Endothelial cell (in vitro differentiated cells): ENCODE results near the gene DHRS3. TPM values are rescaled to one million over a fixed set of nuclear protein-coding genes. Genes with fewer than 3 reads are reported as not detected.
A peak's percentile ranks its signal among the peaks of the same experiment; 100 is the strongest.

Source experiments
- DNase-seq: peaks from one replicate; pipeline ENCODE4 v3.0.0; 2021; ENCODE audit warnings: low spot score
- H3K27ac Mint-ChIP-seq: one replicate; pipeline ENCODE4 v1.8.0; 2021; ENCODE audit warnings: mixed read lengths, inconsistent platforms; ENCODE audit not compliant: unreplicated experiment
- H3K27me3 Mint-ChIP-seq: one replicate; pipeline ENCODE4 v1.8.0; 2021; ENCODE audit warnings: mild to moderate bottlenecking, moderate library complexity, mixed read lengths, inconsistent platforms; ENCODE audit not compliant: unreplicated experiment
- H3K36me3 Mint-ChIP-seq: one replicate; pipeline ENCODE4 v1.8.0; 2021; ENCODE audit warnings: mild to moderate bottlenecking, low read depth, mixed read lengths, inconsistent platforms; ENCODE audit not compliant: unreplicated experiment
- H3K4me1 Mint-ChIP-seq: one replicate; pipeline ENCODE4 v1.8.0; 2021; ENCODE audit warnings: mild to moderate bottlenecking, mixed read lengths, inconsistent platforms; ENCODE audit not compliant: unreplicated experiment
- H3K4me3 Mint-ChIP-seq: one replicate; pipeline ENCODE4 v1.8.0; 2021; ENCODE audit warnings: mild to moderate bottlenecking, mixed read lengths, inconsistent platforms; ENCODE audit not compliant: unreplicated experiment
- H3K9me3 Mint-ChIP-seq: one replicate; pipeline ENCODE4 v1.8.0; 2021; ENCODE audit warnings: mixed read lengths, inconsistent platforms; ENCODE audit not compliant: unreplicated experiment
- CTCF ChIP-seq: fragments of 200-600 bp; sonication (generic); IDR thresholded peaks from one replicate; pipeline ENCODE4 v1.5.0; 2021; ENCODE audit warnings: antibody characterized with exemption; ENCODE audit not compliant: unreplicated experiment
- long read RNA-seq: library from polyadenylated mRNA; unstranded; transcript quantifications from one replicate; pipeline ENCODE4 v2.0.0, GENCODE V29; 2020; ENCODE audit not compliant: unreplicated experiment
- total RNA-seq: library from RNA; stranded (reverse); fragmentation: NEBNext Ultra II Directional; extraction: Animal tissue kit (Norgen Biotek cat#: 25700); gene quantifications from one replicate; pipeline ENCODE4 v1.2.1, GENCODE V29; 2021; ENCODE audit not compliant: unreplicated experiment

DHRS3 gene, protein sequence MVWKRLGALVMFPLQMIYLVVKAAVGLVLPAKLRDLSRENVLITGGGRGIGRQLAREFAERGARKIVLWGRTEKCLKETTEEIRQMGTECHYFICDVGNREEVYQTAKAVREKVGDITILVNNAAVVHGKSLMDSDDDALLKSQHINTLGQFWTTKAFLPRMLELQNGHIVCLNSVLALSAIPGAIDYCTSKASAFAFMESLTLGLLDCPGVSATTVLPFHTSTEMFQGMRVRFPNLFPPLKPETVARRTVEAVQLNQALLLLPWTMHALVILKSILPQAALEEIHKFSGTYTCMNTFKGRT
- total RNA-seq: 5.7 TPM
- long read RNA-seq, partial matches to known transcripts: 0 of 4 reads
- long read RNA-seq, other reads (novel, unspliced or antisense): 0 of 4 reads

- Mint-ChIP-seq H3K4me1 (peaks cover 29% of the 10 kb centered on the region), H3K27me3 (peaks cover 11% of the 10 kb centered on the region), H3K27ac (peak within 1 kb of the TSS; percentile 72), H3K36me3 (no peaks in the 10 kb centered on the region), H3K9me3 (no peaks in the 10 kb centered on the region), H3K4me3 (peak within 1 kb of the TSS; percentile 93)
- peak; percentile 74 for DNase-seq
- TF ChIP-seq CTCF: no peak
These were observed at the start of gene DHRS3 for GRCh38 chr1:12617901-12618660. Gene DHRS3 (minus strand): TSS chr1:12618210. CDS start chr1:12617348, 862 bp downstream.

DNA sequence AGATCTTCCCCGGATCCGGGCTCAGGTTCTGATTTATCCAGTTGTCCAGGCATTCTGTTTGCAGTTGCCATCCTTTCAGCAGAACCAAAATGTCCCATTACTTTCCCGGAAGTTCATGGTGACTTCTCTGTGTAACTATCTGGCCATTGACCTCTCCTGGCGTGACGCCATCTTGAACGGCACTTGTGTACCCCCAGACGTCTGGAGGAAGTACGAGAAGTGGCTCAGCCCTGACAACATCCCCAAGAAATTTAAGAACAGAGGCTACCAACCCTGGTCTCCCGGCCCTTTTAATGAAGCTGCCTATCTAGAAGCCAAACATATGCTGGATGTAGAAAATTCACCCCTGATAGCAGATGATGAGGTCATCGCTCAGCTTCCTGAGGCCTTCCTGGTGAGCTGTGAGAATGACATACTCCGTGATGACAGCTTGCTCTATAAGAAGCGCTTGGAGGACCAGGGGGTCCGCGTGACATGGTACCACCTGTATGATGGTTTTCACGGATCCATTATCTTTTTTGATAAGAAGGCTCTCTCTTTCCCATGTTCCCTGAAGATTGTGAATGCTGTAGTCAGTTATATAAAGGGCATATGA is 48.2 kb upstream of the DHRS3 start:
- no peaks in the 10 kb centered on the region for H3K4me1 Mint-ChIP-seq
- TF ChIP-seq CTCF: no peak
- no peak for DNase-seq
- no peak overlapping the region for H3K4me3 Mint-ChIP-seq
- H3K27me3 Mint-ChIP-seq: no peaks in the 10 kb centered on the region
- H3K36me3 Mint-ChIP-seq: peaks cover 8% of the 10 kb centered on the region
- H3K9me3 Mint-ChIP-seq: no peaks in the 10 kb centered on the region
- H3K27ac Mint-ChIP-seq: no peak overlapping the region

DNA sequence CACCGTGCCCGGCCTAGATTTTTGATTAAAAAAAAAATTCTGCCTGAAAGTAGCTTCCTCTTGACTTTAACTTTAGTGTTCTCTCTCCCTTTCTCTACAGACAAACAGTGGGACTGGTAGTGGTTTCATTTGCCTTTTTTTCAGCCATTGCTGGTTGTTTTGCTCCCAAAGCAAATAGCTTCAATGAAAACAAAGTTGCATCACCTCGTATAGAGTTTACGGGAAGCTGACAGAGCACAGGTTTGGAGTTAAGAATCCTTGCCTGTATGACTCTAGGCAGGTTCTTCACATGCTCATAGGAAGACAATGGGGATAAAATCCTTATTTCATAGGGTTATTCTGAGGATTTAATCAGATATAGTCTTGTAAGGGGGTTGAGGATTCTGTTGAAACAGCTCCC is 47.5 kb upstream of the DHRS3 start:
- no peak for TF ChIP-seq CTCF
- no peak overlapping the region for H3K4me3 Mint-ChIP-seq
- DNase-seq: no peak
- H3K4me1 Mint-ChIP-seq: no peaks in the 10 kb centered on the region
- peaks cover 8% of the 10 kb centered on the region for H3K36me3 Mint-ChIP-seq
- no peaks in the 10 kb centered on the region for H3K9me3 Mint-ChIP-seq
- no peaks in the 10 kb centered on the region for H3K27me3 Mint-ChIP-seq
- H3K27ac Mint-ChIP-seq: no peak overlapping the region

DNA sequence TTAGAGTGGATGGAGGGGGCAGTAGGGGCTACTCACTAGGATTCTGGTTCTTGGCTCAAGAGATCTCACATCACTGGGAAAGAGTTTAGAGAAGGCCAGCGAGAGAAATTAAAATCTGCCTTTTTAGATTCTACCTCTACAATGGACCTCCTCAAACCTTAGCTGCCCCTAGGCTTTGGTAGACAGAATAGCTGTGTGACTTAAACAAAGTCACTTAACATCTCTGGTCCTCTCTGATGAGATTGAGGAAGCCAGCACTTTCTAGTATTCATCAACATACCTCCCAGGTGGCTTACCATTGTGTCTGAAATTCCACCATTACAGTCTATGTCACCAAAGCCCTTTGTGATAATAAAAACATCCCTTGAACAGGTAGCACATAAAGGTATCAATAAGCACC is 44.5 kb upstream of the DHRS3 start:
- Mint-ChIP-seq H3K27me3 (peaks cover 4% of the 10 kb centered on the region), H3K27ac (no peak overlapping the region), H3K4me3 (no peak overlapping the region), H3K4me1 (no peaks in the 10 kb centered on the region), H3K9me3 (no peaks in the 10 kb centered on the region), H3K36me3 (peaks cover 3% of the 10 kb centered on the region)
- TF ChIP-seq CTCF: no peak
- no peak for DNase-seq
